PC-3 (cell line): ENCODE measurements around the gene TBC1D8. TPM values are rescaled to one million over a fixed set of nuclear protein-coding genes. Genes with fewer than 3 reads are reported as not detected.

Experiments used
- ATAC-seq: fragments of 200-7000 bp; cut with Tn5 transposase; 2 replicates; pipeline ENCODE4 v1.9.1; 2020; ENCODE audit warnings: mild to moderate bottlenecking, moderate library complexity
- BruUV-seq: library from RNA; stranded (reverse); fragments of 400-500 nt; replicated peaks from 2 replicates; lab custom pipeline; 2021; lab: Mats Ljungman, UMichigan
- CTCF ChIA-PET: fragments of 300-600 bp; sonication (Branson Sonifier 250); formaldehyde crosslinking; loops from one replicate; lab custom pipeline; 2022; ENCODE audit warnings: antibody characterized with exemption; lab: Charles Lee
- POLR2A ChIA-PET: fragments of 300-600 bp; sonication (Branson Sonifier 250); formaldehyde crosslinking; loops from one replicate; lab custom pipeline; 2022; ENCODE audit warnings: antibody characterized with exemption; ENCODE audit not compliant: unreplicated experiment; lab: Charles Lee
- DNase-seq: peaks from one replicate; pipeline ENCODE4 v3.0.0-alpha.2; 2015
- H2AFZ ChIP-seq: fragments of 300-600 bp; sonication (generic); 2 replicates; pipeline ENCODE4 v1.6.0; 2016; ENCODE audit warnings: antibody characterized with exemption, low read length
- H3F3A ChIP-seq: fragments of 300-600 bp; sonication (generic); one replicate; pipeline ENCODE4 v1.6.0; 2017; ENCODE audit warnings: antibody characterized with exemption, low read length, control low read depth, mild to moderate bottlenecking; ENCODE audit not compliant: unreplicated experiment
- H3K27ac ChIP-seq: fragments of 300-600 bp; sonication (generic); 2 replicates; pipeline ENCODE4 v1.5.1; 2016; ENCODE audit warnings: mild to moderate bottlenecking, low read length
- H3K27me3 ChIP-seq: fragments of 300-600 bp; sonication (generic); 2 replicates; pipeline ENCODE4 v1.6.1; 2016; ENCODE audit warnings: low read length, mixed read lengths
- H3K36me3 ChIP-seq: fragments of 300-600 bp; sonication (generic); 2 replicates; pipeline ENCODE4 v1.6.1; 2016; ENCODE audit warnings: low read depth, mixed run types, low read length, mixed read lengths
- H3K4me1 ChIP-seq: fragments of 300-600 bp; sonication (generic); 2 replicates; pipeline ENCODE4 v1.5.1; 2016; ENCODE audit warnings: low read length; ENCODE audit not compliant: insufficient read depth
- H3K4me2 ChIP-seq: fragments of 300-600 bp; sonication (generic); 2 replicates; pipeline ENCODE4 v1.6.0; 2016; ENCODE audit warnings: low read length
- H3K4me3 ChIP-seq: fragments of 300-600 bp; sonication (generic); 2 replicates; pipeline ENCODE4 v1.5.1; 2016; ENCODE audit warnings: mild to moderate bottlenecking, low read length, mixed read lengths
- H3K79me2 ChIP-seq: fragments of 300-600 bp; sonication (generic); 2 replicates; pipeline ENCODE4 v1.6.1; 2017; ENCODE audit warnings: low read length, mixed read lengths
- H3K9ac ChIP-seq: fragments of 300-600 bp; sonication (generic); 2 replicates; pipeline ENCODE4 v1.6.0; 2016; ENCODE audit warnings: mild to moderate bottlenecking, low read length
- H3K9me2 ChIP-seq: fragments of 300-600 bp; sonication (generic); replicated peaks from 2 replicates; pipeline ENCODE4 v1.6.1; 2016; ENCODE audit warnings: mixed run types, low read length, mixed read lengths
- H3K9me3 ChIP-seq: fragments of 300-600 bp; sonication (generic); 2 replicates; pipeline ENCODE4 v1.6.1; 2016; ENCODE audit warnings: low read length, mixed read lengths
- H4K20me1 ChIP-seq: fragments of 300-600 bp; sonication (generic); 2 replicates; pipeline ENCODE4 v1.6.1; 2016; ENCODE audit warnings: low read length, mixed read lengths
- CTCF ChIP-seq: fragments of 300-600 bp; sonication (generic); conservative IDR thresholded peaks from 2 replicates; pipeline ENCODE4 v1.5.1; 2017; ENCODE audit warnings: antibody characterized with exemption, low read depth, mild to moderate bottlenecking, low read length
- EZH2 ChIP-seq: fragments of 300-600 bp; sonication (generic); IDR thresholded peaks from one replicate; pipeline ENCODE4 v1.6.1; 2017; ENCODE audit warnings: antibody characterized with exemption, mild to moderate bottlenecking, low read length; ENCODE audit not compliant: unreplicated experiment
- EZH2phosphoT487 ChIP-seq: fragments of 300-600 bp; sonication (generic); IDR thresholded peaks from 2 replicates; pipeline ENCODE4 v1.6.1; 2018; ENCODE audit warnings: mild to moderate bottlenecking, antibody characterized with exemption, low read length, borderline replicate concordance
- intact Hi-C: fragments of 100-400 bp; cut with micrococcal nuclease; formaldehyde crosslinking; loops from 2 replicates; pipeline ENCODE4 v1.9.0; 2023
- total RNA-seq: library from RNA; depleted of rRNA; stranded (reverse); fragments of >200 nt; gene quantifications from 2 replicates; pipeline ENCODE4 v1.2.3, GENCODE V29; 2014

TBC1D8 gene
- total RNA-seq, 1 experiment from 2014 or later: 39.7 TPM

GRCh38 chr2:101048756-101049155 is 102.4 kb downstream of the TBC1D8 start:
- Histone ChIP-seq H3K27me3 (no peaks in the 10 kb centered on the region), H3K4me2 (no peak overlapping the region), H3K4me1 (peaks cover 18% of the 10 kb centered on the region), H4K20me1 (no peaks in the 10 kb centered on the region), H3K9me2 (no peaks in the 10 kb centered on the region), H3K4me3 (no peak overlapping the region), H3K79me2 (peaks cover 13% of the 10 kb centered on the region; the same call in 1 of the 2 replicates), H3K9me3 (no peaks in the 10 kb centered on the region), H2AFZ (no peak overlapping the region), H3K36me3 (peaks cover 20% of the 10 kb centered on the region), H3K9ac (no peak overlapping the region), H3K27ac (no peak overlapping the region), H3F3A (no peaks in the 10 kb centered on the region)
- ChIA-PET CTCF (no interaction called here), POLR2A (no interaction called here)
- no peak for TF ChIP-seq CTCF
- TF ChIP-seq EZH2phosphoT487: no peak
- no peak for TF ChIP-seq EZH2
- ATAC-seq (no peak), DNase-seq (no peak)
- intact Hi-C loops: no loop called here
- no TSS peak for BruUV-seq

- peaks cover 20% of the 10 kb centered on the region for H3K36me3 ChIP-seq
These were observed 103.4 kb downstream of the TBC1D8 start for GRCh38 chr2:101047774-101048173.

More at GRCh38 chr2:101047774-101048173, 103.4 kb downstream of the TBC1D8 start:
- Histone ChIP-seq H3K4me2 (peak overlapping the region; percentile 55), H3K9ac (peak overlapping the region; percentile 24; the same call in 1 of the 2 replicates), H3K9me3 (no peaks in the 10 kb centered on the region), H3K9me2 (no peaks in the 10 kb centered on the region), H3K27me3 (no peaks in the 10 kb centered on the region), H3K4me3 (no peak overlapping the region), H3F3A (no peaks in the 10 kb centered on the region), H3K4me1 (peaks cover 18% of the 10 kb centered on the region), H4K20me1 (no peaks in the 10 kb centered on the region), H3K27ac (peak overlapping the region; percentile 81), H2AFZ (no peak overlapping the region), H3K79me2 (peaks cover 13% of the 10 kb centered on the region; the same call in 1 of the 2 replicates)
- ChIA-PET POLR2A (no interaction called here), CTCF (interaction anchor here (1.0 kb wide), 1 partner anchor 17 kb away, joined by 3 read pairs; no protein-coding TSS in a partner anchor)
- no peak for TF ChIP-seq EZH2
- TF ChIP-seq CTCF: no peak
- TF ChIP-seq EZH2phosphoT487: no peak
- ATAC-seq (peak; percentile 11), DNase-seq (no peak)
- no TSS peak for BruUV-seq
- intact Hi-C loops: no loop called here
